Activated T-cell treated with anti-CD3 and anti-CD28 coated beads for 4 hours (primary cell): Measurements from ENCODE around the gene C6orf89.
"Not testable (repeated sequence)": the region's sequence is repeated elsewhere in the genome, so short reads cannot be mapped to it uniquely, and the experiment has no call there.

ENCODE experiments used
- DNase-seq: peaks from one replicate; pipeline ENCODE4 v3.0.0-alpha.2; 2020

Gene C6orf89

DNA sequence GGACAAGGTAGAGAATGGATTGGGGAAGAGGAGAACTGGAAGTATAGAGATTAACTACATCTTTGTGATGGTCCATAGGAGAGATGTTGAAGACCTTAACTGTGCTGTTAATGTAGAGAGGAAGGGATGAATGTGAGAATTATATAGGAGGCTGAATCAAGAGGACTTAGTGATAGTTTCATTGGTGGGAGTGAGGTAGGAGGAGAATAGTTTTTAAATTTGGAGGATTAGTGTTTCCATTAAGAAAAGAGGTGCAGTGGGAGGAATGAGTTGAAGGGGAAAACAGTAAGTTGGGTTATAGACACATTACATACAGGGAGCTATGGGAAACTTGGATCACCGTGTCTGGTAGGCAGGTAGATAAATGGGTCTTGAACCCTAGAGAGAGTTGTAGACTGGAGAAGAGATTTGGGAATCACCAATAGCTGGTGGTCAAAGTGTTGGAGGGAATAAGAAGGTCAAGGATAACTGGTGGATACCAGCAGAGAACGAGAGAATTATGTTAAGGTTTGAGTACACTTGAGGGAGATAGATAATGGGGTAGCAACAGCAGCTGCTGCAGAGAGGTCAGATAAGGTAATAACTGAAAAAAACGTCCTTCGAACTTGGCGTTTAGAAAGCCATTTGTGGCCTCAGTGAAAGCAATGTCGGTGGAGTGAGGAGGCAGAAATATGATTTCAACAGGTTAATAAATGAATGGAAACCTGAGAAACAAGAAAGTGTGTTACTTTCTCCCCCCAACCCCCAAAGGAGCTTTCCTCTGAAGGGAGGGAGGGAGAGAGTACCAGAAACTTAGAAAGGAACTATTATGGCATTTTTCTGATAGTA is 3.1 kb downstream of the C6orf89 start:
- DNase-seq: no peak

DNA sequence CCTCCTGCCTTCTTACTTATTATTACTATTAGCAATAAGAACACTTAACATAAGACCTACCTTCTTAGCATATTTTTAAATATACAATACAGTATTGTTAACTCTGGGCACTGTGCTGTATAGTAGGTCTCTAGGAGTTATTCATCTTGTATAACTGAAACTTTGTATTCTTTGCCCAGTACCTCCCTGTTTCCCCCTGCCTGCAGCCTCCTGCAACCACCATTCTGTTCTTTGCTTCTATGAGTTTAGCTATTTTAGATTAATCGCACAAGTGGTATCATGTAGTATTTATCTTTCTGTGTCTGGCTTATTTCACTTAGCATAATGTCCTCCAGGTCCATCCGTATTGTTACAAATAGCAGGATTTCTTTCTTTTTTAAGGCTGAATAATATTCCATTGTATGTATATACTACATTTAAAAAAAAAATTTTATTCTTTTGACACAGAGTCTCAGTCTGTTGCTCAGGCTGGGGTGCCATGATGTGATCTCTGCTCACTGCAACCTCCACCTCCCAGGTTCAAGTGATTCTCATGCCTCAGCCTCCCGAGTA is 4.4 kb downstream of the C6orf89 start:
- DNase-seq: no peak

- DNase-seq: not testable (repeated sequence)
Measured at GRCh38 chr6:36891153-36891552, 5.4 kb downstream of the C6orf89 start.

DNA sequence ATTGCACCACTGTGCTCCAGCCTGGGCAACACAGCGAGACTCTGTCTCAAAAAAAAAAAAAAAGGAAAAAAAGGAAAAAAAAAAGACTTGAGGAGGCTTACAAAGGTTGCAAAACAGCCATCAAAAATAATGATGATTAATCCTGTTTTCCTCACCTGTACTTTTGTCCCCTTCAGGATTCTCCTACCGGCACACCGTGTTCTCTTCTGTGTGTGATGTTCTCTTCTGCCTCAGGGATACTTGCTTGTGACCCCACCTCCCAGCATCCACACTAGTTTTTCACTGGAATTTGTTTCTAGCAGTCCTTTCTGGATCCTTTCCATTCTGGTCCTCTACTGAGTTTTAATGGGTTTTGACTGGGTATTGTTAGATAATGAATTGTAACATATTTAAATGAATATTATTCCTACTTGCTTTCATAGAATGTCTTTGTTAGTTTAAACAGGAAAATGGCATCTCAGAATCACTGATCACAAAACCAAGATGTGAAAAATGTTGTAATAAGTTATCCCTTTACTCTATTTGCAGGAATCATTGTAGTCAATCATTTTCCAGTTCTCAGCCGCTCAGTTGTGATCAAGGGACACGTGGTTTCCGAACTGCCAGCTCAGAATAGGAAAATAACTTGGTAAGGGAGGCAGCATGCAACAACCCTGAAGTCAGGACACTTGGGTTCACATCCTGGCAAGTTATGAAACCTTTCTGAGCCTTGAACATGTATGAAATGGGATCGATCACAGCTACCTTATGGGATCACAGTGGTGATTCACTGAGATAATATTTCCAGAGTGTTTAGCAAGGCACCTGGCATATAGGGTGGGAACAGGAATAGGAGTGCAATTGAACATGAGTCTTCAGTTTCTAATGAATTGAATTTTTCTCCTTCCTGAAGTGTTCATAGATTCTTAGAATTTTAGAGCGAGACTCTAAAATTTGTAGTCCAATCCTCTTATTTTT is 8.5 kb downstream of the C6orf89 start:
- no peak for DNase-seq

DNA sequence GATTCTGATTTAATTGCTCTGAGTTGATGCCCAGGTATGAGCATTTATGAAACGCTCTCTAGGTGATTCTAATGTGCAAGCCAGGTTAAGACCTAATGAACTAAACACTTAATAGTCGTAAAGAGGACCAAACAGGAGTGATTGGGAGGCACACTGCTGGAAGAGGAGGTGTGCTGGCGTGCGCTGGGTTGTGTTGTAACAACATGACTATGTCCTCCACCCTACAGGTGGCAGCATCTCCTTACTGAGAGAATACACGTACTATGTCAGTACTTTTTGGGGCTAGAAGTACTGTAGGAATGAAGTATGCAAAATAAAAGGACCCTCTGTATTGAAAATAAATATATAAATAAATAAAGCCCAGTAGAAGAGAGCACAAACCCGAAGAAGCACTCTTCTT is 11.9 kb downstream of the C6orf89 start:
- no peak for DNase-seq

DNA sequence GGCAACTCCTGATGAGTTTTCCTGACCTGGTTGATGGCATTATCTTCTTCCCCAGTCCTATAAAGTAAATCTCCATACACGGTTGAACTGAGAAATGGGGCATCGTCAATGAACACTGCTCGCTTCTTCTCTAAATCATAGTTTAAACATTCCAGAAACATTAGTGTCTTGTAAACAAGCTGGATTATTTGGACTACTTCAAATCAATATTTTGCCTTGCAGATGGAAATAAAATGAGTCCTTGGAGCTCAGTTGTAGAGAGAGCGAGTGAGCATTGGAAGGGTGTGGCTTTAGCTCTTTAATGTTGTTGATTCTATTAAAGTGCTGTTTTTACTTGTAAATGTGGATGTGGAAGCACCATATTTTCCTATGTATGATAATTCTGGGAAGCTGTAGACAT is 18.4 kb downstream of the C6orf89 start:
- no peak for DNase-seq

DNA sequence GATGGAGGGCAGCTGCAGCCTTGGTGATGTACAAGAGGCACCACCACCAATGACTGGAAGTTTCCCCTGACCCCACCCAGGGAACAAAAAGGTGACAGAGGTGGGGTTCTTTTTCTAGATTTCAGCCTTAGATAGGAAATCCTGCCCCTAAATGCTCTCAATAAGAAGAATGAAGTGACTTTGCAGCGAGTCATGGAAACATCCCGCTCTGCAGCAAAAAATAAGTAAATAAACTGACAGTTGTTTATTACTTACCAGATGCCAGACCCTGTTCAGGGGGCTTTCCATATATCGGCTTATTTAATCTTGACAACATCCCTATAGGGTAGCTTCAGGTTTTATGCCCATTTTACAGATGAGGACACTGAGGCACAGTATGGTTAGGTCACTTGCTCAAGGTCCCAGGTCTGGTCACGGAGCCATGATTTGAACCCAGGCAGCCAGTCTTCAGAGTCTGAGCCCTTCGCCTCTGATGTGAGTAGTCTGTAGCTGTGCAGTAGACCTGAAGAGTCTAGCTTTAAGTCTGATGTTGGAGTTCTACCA is 19.2 kb downstream of the C6orf89 start:
- DNase-seq: no peak

- no peak for DNase-seq
Measured at GRCh38 chr6:36906539-36907325, 21.0 kb downstream of the C6orf89 start.

- no peak for DNase-seq
Measured at GRCh38 chr6:36907781-36908180, 22.0 kb downstream of the C6orf89 start.

- DNase-seq: no peak
Measured at GRCh38 chr6:36908747-36909146, 23.0 kb downstream of the C6orf89 start.

- no peak for DNase-seq
Measured at GRCh38 chr6:36912030-36912454, 26.3 kb downstream of the C6orf89 start.

DNA sequence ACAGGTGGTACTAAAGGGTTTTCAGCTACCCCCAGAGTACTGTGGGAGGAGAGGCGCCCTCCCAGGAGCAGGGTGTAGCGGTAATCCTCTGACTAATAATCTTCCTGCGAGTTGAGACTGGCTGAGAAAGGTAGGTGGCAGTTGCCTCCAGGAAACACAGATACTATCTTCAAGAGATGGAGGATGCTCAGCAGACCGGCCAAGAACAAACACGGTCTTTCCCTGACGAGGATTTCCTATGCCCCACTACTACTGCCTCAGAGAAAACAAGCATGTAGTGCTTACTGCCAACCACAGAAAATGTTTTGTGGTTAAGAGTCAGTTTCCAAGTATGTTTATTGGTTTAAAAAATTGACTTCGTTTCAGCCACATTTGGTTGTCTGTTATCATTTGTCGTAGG is 26.8 kb downstream of the C6orf89 start:
- DNase-seq: peak; percentile 33

DNA sequence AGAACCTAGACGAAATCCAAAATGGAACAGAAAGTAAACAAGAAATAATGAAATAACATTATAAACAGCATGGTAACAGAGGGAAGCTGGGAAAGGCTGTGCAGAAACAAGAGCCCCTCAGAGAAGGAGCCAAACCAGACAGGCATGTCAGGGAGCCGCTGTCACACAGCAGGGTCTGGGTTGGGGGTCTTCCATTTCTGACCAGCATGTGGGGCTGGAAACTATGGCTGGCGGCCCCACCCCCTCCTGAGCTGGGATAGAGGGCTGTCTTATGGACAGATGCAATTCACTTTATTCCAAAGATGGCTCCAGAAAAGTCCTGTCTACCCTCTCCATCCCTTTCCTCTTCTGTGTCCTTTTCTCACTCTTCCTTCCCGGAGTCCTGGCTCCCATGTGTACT is 27.3 kb downstream of the C6orf89 start:
- DNase-seq: no peak

DNA sequence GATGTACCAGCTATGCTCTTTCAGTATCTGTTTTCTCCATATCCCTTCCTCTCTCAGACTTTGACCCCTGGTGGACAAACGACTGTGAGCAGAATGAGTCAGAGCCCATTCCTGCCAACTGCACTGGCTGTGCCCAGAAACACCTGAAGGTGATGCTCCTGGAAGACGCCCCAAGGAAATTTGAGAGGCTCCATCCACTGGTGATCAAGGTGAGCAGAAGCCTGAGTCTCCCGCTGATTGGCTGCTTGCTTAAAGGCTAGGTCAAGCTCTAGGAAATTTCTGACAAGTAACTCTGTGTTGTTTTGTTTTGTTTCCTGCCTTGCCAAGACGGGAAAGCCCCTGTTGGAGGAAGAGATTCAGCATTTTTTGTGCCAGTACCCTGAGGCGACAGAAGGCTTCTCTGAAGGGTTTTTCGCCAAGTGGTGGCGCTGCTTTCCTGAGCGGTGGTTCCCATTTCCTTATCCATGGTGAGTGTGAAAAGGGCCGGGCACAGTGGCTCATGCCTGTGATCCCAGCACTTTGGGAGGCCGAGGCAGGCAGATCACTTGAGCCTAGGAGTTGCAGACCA is 28.6 kb downstream of the C6orf89 start:
- DNase-seq: no peak

DNA sequence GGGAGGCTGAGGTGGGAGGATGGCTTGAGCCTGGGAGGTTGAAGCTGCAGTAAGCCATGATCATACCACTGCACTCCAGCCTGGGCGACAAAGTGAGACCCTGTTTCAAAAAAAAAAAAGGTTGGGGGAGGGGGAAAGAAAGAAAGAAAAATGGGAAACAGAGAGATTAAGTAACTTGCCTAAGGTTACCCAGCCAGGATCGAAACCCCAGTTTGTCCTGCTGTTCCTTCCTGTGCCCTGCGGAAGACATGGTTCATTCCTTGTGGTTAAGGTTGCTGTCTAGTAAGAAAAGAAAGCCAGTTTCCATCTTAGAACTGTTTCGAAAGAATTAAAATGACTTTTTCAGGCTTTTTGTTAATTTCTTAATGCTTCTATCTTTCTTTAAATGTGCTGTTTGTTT is 29.8 kb downstream of the C6orf89 start:
- no peak for DNase-seq

GRCh38 chr6:36916126-36916525 is 30.4 kb downstream of the C6orf89 start:
- no peak for DNase-seq

DNA sequence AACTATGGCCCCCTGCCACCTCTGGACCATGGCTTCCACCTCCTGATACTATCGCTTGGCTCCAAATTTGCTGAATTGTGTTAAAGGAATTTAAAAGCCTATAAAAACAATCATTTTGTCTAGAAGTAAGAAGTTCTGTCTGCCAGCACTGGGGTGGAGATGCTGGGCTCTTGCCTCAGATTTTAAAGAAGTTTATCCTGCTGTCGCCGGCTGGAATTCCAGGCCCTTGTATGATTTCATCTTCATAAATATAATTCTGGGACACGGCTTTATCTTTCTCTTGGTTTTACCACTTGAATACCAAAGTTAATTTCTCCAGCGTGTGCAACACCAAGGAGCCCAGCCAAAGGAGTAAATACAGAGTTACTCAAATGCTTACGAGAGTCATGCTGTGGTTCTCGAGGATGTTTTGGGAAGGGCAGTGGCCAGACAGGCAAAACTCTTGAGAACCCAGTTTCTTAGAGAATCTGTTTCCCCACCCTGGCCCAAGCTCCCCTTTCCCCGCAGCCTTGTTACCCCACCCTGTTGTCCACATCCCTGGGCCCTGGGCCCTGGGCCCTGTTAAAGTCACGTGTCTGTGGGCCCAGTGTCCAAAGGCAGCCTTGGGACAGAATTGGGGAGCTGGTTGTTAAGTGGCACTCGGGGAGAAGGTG is 31.9 kb downstream of the C6orf89 start:
- no peak for DNase-seq

DNA sequence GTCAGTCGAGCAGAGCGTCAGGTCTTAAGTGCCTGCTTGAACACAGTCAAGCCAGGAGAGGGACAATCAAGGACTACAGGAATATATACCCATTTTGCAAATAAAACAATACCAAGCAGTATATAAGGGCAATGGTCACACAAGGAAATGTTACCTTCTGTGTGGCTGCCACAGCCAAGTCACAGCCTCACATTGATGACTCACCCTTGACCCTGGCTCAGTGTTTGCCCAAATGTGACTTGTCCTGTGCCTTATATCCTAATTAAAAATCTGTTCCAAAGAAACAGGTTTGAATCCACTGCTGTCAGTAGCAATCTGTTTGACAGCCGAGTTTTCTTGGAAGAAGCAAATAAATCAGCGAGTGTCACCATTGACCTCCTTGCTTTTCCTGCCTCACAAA is 34.3 kb downstream of the C6orf89 start:
- no peak for DNase-seq

- no peak for DNase-seq
Measured at GRCh38 chr6:36920546-36920945, 34.8 kb downstream of the C6orf89 start.

- DNase-seq: no peak
Measured at GRCh38 chr6:36924131-36924530, 38.4 kb downstream of the C6orf89 start.

DNA sequence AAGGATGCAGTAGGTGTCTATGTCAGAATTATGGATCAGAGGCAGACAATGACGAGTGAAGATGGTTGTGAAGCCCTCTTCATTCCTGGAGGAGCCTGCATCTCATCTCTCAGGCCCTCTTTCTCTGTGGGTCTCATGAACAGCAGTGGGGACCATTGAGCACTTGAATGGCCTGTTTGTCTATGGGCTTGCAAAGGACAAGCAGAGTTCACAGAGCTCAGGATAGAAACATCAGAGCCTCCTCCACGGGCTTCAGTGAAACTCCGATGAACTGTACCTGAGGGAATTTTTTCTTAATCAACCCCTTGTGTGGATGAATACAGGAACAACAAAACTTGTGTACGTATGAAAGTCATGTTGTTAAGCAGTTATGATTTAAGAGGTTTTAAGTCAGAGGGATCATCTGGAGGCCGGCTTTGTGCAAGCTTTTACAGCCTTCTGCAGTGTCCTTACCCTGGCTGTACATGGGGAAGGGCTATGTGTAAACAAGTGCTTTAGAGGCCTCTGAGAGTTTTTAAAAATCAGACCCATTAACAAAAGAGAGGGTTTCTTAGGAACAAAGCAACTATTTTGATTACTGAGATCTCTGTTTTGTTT is 39.1 kb downstream of the C6orf89 start:
- DNase-seq: no peak
